ENCODE measurements around the gene LRBA.

GRCh38 chr4:151013491-151013890 lies 1.6 kb downstream of the LRBA start:
- TF ChIP-seq CTCF (IDR thresholded peaks at IDR 0.05) (no peak), POLR2A (IDR thresholded peaks at IDR 0.05) (no peak)
